GM10266 (cell line): ENCODE data around the gene ANKRD11.

Experiments
- DNase-seq: peaks from one replicate; pipeline ENCODE4 v3.0.0; 2012; ENCODE audit errors: extremely low spot score
- TF ChIP-seq, protein P1 (sequence below): IDR thresholded peaks from 2 replicates; pipeline ENCODE4 v1.5.1; 2012; ENCODE audit warnings: mild to moderate bottlenecking, low read depth; ENCODE audit not compliant: control insufficient read depth, insufficient read depth; ENCODE audit errors: missing control alignments

The ANKRD11 gene

GRCh38 chr16:89280546-89281188 is 209.7 kb downstream of the ANKRD11 start:
- TF ChIP-seq, protein P1, sequence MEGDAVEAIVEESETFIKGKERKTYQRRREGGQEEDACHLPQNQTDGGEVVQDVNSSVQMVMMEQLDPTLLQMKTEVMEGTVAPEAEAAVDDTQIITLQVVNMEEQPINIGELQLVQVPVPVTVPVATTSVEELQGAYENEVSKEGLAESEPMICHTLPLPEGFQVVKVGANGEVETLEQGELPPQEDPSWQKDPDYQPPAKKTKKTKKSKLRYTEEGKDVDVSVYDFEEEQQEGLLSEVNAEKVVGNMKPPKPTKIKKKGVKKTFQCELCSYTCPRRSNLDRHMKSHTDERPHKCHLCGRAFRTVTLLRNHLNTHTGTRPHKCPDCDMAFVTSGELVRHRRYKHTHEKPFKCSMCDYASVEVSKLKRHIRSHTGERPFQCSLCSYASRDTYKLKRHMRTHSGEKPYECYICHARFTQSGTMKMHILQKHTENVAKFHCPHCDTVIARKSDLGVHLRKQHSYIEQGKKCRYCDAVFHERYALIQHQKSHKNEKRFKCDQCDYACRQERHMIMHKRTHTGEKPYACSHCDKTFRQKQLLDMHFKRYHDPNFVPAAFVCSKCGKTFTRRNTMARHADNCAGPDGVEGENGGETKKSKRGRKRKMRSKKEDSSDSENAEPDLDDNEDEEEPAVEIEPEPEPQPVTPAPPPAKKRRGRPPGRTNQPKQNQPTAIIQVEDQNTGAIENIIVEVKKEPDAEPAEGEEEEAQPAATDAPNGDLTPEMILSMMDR = no peak
- DNase-seq = no peak

- no peak for DNase-seq
- TF ChIP-seq, protein P1 = no peak
These were observed 210.5 kb downstream of the ANKRD11 start for GRCh38 chr16:89279666-89280481.

- DNase-seq = no peak
- TF ChIP-seq, protein P1 = no peak
These were observed 211.7 kb downstream of the ANKRD11 start for GRCh38 chr16:89278441-89279240.

GRCh38 chr16:89277641-89278341 is 212.6 kb downstream of the ANKRD11 start:
- TF ChIP-seq, protein P1 = no peak
- DNase-seq = no peak

DNA sequence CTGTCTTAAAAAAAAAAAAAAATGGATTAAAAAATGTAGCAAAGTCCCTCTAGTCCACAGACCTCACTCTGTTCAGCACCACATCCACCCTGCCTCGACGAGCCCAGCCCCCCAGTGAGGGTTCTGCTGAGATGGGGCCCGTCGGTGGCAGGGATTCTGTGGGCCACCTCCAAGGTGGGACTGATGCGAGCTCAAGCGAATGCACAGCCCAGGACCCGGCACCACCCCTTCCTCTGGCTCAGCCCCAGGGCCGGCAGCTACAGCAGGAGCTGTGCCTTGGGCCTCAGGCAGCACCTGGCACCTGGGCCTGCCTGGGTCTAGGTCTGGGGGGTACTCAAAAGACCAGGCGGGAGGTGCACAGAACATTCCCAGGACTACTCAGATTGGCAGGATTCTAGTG is 213.3 kb downstream of the ANKRD11 start:
- no peak for DNase-seq
- TF ChIP-seq, protein P1 = no peak

GRCh38 chr16:89275837-89276720 is 214.3 kb downstream of the ANKRD11 start:
- DNase-seq = no peak

More at GRCh38 chr16:89275837-89276720, 214.3 kb downstream of the ANKRD11 start:
- TF ChIP-seq, protein P1 = no peak
